HEK293T (cell line): ENCODE data around the gene MAD1L1.
"Not testable (repeated sequence)": the region's sequence is repeated elsewhere in the genome, so short reads cannot be mapped to it uniquely, and the experiment has no call there.

Source experiments
- CTCF ChIA-PET: fragments of 350-600 bp; formaldehyde crosslinking; extraction: SDS; loops from one replicate; lab custom pipeline; 2021; ENCODE audit warnings: antibody characterized with exemption, inconsistent platforms; lab: Yijun Ruan, JAX
- POLR2A ChIA-PET: fragments of 350-600 bp; formaldehyde crosslinking; extraction: SDS; loops from one replicate; lab custom pipeline; 2020; ENCODE audit warnings: antibody characterized with exemption, inconsistent platforms; lab: Yijun Ruan, JAX
- DNase-seq: peaks from one replicate; pipeline ENCODE4 v3.0.0; 2012; ENCODE audit warnings: mixed read lengths; ENCODE audit errors: extremely low spot score
- ELF4 ChIP-seq: fragments of 450-650 bp; IDR thresholded peaks from 2 replicates; pipeline ENCODE4 v1.6.1; 2017; ENCODE audit warnings: antibody characterized with exemption
- FOXA1 ChIP-seq: fragments of 450-650 bp; IDR thresholded peaks from 2 replicates; pipeline ENCODE4 v1.6.1; 2016; ENCODE audit warnings: mild to moderate bottlenecking
- FOXM1 ChIP-seq: fragments of 450-650 bp; IDR thresholded peaks from 2 replicates; pipeline ENCODE4 v1.6.1; 2017; ENCODE audit warnings: mild to moderate bottlenecking, borderline replicate concordance
- L3MBTL2 ChIP-seq: fragments of 450-650 bp; conservative IDR thresholded peaks from 2 replicates; pipeline ENCODE4 v1.6.1; 2016; ENCODE audit warnings: mild to moderate bottlenecking
- LEF1 ChIP-seq: fragments of 450-650 bp; IDR thresholded peaks from 2 replicates; pipeline ENCODE4 v1.6.1; 2017; ENCODE audit warnings: mild to moderate bottlenecking, borderline replicate concordance
- NFRKB ChIP-seq: fragments of 450-650 bp; IDR thresholded peaks from 2 replicates; pipeline ENCODE4 v1.6.1; 2016; ENCODE audit warnings: mild to moderate bottlenecking, moderate library complexity
- SP1 ChIP-seq: fragments of 450-650 bp; IDR thresholded peaks from 2 replicates; pipeline ENCODE4 v1.6.1; 2017
- SUZ12 ChIP-seq: fragments of 450-650 bp; IDR thresholded peaks from 2 replicates; pipeline ENCODE4 v1.6.1; 2016; ENCODE audit warnings: mild to moderate bottlenecking
- ZNF384 ChIP-seq: fragments of 450-650 bp; IDR thresholded peaks from 2 replicates; pipeline ENCODE4 v1.6.1; 2016

The MAD1L1 gene

DNA sequence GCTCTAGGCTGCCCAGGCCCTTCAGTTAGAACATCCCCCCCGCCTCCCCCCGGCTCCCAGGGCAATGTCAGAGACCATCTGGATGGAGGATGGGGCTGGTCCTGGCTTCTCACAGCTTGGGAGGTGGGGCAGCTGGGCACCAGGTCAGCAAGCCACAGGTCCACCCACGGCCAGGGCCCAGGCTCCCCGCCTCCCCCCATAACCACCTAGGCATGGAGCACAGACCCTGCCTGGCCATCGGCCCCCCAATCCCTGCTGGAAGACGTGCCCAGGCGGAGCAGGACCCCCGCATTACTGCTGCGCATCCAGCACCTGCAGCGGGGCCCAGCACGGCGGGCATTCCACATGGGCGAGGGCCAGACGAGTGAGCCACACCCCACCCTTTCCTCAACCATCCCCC is 393.0 kb downstream of the MAD1L1 start:
- ChIA-PET POLR2A (no interaction called here), CTCF (no interaction called here)
- DNase-seq = no peak
- TF ChIP-seq NFRKB (no peak), ZNF384 (no peak), ELF4 (no peak), FOXM1 (no peak), L3MBTL2 (no peak), SUZ12 (no peak), FOXA1 (no peak), SP1 (no peak), LEF1 (no peak)

DNA sequence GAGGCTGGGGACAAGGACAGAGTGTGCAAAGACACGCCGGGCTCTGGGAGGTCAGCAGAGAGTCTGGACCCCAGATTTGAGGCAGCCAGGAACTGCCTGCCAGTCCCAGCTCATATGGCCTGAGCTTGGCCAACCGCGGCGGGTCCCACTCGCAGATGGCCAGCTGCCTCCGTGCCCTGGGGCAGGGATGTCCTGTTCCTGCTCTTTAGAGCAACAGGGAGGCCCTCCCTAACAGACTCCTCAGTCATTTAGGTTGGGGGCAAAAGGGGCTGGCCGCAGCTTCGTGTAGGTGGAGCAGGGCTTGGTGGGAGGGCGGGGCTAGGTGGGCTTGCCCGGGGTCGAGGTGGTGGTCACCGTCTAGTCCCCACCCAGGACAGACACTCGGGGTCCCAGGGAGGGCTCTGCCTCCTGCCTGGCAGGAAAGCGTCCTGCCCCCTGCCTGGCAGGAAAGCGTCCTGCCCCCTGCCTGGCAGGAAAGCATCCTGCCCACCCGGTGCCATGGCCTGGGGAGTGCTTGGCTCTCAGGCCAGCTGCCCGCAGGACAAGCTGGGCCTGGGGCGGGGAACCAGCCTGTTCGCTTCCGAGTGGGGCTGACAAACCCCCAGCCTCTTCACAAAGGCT is 393.7 kb downstream of the MAD1L1 start:
- POLR2A ChIA-PET, CTCF ChIA-PET, DNase-seq: not testable (repeated sequence)

DNA sequence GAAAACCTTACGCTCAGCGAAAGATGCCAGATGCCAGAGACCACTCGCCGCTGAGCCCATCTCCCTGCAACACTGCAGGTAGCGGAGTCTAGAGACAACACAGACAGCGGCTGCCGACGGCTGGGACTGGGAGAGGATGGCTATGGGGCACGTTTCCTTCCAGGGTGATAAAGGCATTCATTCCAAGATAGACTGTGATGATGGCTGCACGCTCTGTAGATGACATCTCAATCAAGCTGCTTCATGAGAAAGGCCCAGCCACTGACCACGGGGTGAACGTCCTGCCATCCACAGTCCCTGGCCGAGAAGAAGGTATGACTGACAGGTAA is 394.2 kb downstream of the MAD1L1 start:
- CTCF ChIA-PET, DNase-seq, POLR2A ChIA-PET: not testable (repeated sequence)

DNA sequence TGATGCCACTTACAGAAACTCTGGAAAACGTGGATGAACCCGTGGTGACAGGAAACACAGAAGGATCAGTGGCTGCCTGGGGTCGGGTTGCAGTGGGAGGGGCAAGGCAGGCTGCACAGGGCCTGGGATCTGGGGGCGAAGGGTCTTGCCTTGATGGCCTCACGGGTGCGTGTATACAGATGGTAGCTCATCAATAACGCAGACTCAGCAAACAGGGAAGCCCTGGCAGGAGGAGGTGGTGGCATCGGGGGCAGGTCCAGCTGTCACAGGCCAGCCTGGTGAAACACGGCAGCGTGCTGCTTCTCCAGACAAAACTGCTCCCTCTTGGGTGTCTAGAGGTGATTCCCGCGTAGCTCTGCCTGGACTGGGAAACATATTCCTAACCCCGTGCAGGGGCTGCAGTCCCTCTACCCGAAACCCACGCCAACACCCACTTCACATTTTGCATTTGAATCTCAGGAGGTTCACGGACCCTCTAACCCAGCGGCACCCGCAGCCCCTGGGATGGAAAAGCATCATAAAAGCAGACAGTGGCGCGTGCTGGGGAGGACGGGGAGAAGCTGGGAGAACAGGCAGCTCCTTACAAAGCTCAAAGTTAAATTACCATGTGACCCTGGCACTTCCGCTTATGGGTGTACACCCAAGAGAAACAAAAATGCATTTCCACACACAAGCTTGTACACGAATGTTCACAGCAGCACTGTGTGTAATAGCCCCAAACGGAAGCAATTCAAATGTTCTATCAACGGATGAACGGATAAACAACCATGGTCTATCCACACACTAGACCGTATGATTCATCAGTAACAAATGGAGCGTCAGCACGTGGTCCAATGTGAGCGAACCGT is 394.8 kb downstream of the MAD1L1 start:
- DNase-seq, CTCF ChIA-PET: not testable (repeated sequence)

DNA sequence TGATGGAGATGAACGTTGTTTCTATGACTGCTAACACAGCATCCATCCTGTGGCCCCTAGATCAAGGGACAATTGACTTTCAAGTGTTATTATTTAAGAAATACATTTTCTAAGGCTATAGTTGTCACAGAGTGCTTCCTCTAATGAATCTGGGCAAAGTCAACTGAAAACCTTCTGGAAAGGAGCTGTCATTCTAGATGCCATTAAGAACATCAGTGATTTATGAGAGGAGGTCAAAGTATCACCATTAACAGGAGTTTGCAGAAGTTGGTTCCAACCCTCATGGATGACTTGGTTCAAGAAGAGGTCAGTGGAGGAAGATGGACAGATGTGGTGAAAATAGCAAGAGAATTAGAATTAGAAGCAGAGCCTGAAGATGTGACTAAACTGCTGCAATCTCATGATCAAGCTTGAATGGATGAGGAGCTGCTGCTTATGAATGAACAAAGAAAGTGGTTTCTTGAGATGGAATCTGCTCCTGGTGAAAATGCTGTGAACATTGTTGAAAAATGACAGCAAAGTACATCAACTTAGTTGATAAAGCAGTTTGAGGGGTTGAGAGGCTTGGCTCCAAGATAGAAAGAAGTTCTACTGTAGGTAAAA is 400.7 kb downstream of the MAD1L1 start:
- POLR2A ChIA-PET, CTCF ChIA-PET, DNase-seq: not testable (repeated sequence)

More for the DNA sequence above, 394.8 kb downstream of the MAD1L1 start:
- POLR2A ChIA-PET = not testable (repeated sequence)

DNA sequence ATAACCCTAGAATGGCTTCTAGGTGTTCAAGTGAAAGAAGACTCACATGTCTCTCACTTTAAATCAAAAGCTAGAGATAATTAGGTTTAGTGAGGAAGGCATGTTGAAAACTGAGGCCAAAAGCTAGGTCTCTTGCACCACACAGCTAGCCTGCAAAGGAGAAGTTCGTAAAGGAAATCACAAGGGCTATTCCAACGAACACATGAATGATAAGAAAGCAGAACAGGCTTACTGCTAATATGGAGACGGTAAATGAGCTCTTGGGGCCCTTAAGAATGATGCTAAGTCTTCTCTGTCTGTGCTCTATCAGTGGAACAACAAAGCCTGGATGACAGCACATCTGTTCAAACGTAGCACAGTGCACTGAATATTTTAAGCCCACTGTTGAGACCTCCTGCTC is 401.3 kb downstream of the MAD1L1 start:
- DNase-seq, POLR2A ChIA-PET, CTCF ChIA-PET: not testable (repeated sequence)

DNA sequence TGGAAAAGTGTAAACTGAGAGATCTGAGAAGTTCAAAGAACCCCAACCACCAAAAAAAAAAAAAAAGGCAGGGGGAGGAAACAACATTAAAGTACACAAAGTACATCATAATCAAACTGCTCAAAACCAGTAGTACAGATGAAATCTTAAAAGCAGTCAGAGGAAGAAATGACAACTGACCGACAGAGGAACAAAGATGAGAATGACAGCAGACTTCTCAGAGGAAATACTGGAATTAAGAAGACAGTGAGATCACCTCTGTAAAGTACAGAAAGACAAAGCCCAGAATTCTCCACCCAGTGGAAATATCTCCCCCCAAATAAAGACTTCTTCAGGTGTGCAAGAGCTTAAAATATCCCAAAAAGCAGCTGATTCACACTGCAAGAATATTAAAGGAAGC is 403.1 kb downstream of the MAD1L1 start:
- CTCF ChIA-PET = interaction anchor here (0.6 kb wide), 1 partner anchor 98 kb away, joined by 3 read pairs; no protein-coding TSS in a partner anchor
- DNase-seq, POLR2A ChIA-PET: not testable (repeated sequence)

DNA sequence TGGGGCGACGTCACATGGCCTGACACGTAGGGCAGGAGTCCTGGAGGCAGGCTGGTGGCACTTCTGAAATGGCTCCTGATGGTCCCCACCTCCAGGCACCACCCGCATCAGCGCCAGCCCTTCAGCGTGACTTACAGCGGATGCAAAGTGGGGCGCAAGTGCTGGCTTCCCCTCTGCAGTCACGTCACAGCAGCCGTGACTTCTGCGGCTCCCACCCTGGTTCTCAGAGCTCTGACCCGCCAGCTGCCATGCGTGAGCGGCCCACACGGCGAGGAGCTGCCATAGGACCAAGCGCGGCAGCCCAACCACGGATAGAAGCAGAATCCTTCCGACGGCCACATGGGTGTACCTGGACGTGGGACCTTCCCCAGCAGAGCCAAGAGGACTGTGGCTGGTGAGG is 403.6 kb downstream of the MAD1L1 start:
- DNase-seq = no peak
- POLR2A ChIA-PET = no interaction called here

DNA sequence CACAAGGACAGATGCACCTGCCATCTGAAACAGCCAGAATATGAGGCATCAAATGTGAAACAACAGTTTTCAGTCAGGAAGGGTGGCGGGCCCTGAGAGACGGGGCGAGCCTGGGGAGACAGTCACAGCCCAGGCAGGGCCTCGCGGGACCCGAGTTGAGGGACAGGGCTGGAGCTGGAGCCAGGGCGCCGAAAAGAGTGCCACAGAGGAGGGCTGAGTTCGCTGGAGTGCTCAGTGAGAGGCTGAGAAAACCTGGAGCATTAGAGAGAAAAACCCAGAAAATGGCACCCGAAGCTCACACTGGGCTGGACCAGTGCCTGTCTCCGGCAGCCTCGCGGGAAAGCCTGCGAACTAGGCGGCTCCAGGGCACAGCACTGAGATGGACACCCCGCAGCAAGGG is 404.6 kb downstream of the MAD1L1 start:
- CTCF ChIA-PET, POLR2A ChIA-PET, DNase-seq: not testable (repeated sequence)

More for the DNA sequence above, 403.6 kb downstream of the MAD1L1 start:
- CTCF ChIA-PET = interaction anchor here (0.6 kb wide), 1 partner anchor 97 kb away, joined by 3 read pairs; no protein-coding TSS in a partner anchor
- no peak for TF ChIP-seq SP1
- no peak for TF ChIP-seq SUZ12
- no peak for TF ChIP-seq L3MBTL2

DNA sequence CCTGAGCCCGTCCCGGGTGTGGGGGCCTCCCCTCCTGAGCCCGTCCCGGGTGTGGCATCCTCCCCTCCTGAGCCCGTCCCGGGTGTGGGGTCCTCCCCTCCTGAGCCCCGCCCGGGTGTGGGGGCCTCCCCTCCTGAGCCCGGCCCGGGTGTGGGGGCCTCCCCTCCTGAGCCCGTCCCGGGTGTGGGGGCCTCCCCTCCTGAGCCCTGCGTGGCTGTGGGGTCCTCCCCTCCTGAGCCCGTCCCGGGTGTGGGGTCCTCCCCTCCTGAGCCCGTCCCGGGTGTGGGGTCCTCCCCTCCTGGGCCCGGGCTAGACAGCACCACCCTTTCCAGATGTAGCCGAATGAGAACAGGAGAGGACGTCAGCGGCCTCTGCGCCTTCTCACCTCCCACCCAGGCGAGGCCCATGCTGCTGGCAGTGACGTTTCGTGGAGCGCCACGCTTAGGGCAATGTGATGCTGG is 405.2 kb downstream of the MAD1L1 start:
- DNase-seq, CTCF ChIA-PET, POLR2A ChIA-PET: not testable (repeated sequence)

DNA sequence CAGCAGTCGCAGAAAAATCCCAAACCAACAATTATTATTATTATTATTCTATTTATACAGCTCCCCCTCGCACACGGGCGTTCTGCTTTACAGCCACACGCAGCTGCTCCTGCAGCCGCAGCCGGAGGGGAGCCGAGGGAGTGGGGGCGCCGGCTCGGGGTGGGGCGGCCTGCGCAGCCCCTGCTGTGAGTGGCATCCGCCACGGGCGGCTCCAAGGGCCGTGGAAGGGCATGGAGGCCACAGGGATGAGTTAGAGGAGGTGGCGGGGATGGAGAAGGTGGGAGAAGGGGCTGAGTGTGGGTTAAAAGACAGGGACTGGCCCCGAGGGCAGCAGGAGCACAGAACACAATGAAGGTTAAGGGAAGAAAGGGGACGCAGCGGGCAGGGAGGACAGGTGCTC is 405.8 kb downstream of the MAD1L1 start:
- CTCF ChIA-PET, DNase-seq, POLR2A ChIA-PET: not testable (repeated sequence)
